ENCODE measurements around the gene SND1.
A peak's percentile ranks its signal among the peaks of the same experiment; 100 is the strongest.

SND1 gene

DNA sequence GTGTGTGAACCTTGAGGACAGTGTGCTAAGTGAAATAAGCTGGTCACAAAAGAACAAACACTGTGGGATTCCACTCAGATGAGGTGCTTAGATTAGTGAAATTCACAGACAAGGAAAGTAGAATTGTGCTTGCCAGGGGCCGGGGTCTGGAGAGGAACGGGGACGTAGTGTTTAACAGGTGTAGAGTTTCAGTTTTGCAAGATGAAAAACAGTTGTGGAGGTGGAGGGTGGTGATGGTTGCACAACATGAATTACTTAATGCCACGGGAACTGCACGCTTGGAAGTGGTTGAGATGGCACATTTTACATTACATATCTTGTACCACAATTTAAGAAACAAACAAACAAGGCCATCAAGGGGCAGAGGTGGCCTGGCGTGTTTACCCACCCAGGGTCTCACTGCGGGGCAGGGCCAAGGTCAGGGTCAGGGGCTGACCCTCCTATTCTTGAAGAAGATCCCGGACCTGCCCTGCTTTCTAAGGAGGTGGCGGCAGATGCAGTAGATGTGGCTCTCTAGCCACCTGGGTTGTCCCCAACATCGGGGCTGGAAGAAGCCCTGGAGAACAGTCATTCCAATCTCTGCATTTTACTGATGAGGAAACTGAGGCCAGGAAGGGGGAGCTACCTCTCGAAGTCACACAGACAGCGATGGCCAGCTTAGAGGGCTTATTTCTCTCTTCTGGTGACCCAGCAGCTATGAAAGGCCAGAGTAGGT is 470.7 kb downstream of the SND1 start:
- H3K27ac ChIP-seq: peak overlapping the region; percentile 71; the same call in 1 of the 2 replicates
- TF ChIP-seq FOXP2 (optimal IDR thresholded peaks at IDR 0.05; ENCODE audit: control extremely low read depth, extremely low read length, insufficient read depth) (no peak), EZH2 (IDR thresholded peaks at IDR 0.05) (no peak), POLR2AphosphoS5 (IDR thresholded peaks at IDR 0.05; ENCODE audit: borderline replicate concordance, low read depth, low read length) (no peak)
- peak overlapping the region; percentile 91 for H3K4me3 ChIP-seq
- no peak overlapping the region for H3K9ac ChIP-seq (ENCODE audit: insufficient read length)
- peak; percentile 30 for DNase-seq (ENCODE audit: low read depth, low spot score)
- H3K36me3 ChIP-seq (ENCODE audit: insufficient read depth, low read length): no peaks in the 10 kb centered on the region
- H3K9me3 ChIP-seq (ENCODE audit: low read depth, low read length): no peaks in the 10 kb centered on the region

DNA sequence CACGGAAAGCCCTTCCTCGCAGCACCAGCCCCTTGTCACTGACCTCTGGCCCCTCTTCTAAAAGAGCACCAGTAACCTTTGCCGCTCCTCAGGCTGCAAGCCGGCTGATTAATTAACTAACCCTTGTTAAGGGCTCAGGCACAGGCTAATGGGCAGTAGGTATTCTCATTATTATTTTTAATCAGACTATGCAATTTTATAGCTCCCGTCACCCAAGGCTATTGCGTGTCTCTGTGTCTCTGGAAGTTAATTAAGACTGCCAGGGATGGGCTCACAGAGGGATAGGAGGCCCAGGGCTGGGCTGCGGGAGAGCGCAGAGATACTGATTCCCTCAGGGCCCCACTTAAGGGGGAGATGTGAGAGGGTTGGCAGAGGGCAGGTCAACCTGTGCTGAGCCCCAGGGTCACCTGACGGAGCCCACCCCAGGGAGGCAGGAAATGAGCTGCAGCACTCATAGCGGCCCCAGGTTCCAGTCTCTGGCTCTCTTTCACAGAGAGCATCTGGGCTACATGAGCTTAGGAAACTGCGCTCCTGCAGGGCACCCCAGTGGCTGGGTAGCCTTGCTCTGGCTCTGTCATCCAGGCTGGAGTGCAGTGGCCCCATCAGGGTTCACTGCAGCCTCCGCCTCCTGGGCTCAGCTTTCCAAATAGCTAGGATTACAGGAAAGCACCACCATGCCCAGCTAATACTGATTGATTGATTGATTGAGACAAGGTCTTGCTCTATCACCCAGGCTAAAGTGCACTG is 471.5 kb downstream of the SND1 start:
- Histone ChIP-seq H3K4me3 (no peak overlapping the region), H3K27ac (no peak overlapping the region), H3K9ac (ENCODE audit: insufficient read length) (no peak overlapping the region), H3K9me3 (ENCODE audit: low read depth, low read length) (no peaks in the 10 kb centered on the region), H3K36me3 (ENCODE audit: insufficient read depth, low read length) (no peaks in the 10 kb centered on the region)
- TF ChIP-seq POLR2AphosphoS5 (IDR thresholded peaks at IDR 0.05; ENCODE audit: borderline replicate concordance, low read depth, low read length): no peak
- TF ChIP-seq EZH2 (IDR thresholded peaks at IDR 0.05): no peak
- TF ChIP-seq FOXP2 (optimal IDR thresholded peaks at IDR 0.05; ENCODE audit: control extremely low read depth, extremely low read length, insufficient read depth): no peak
- DNase-seq (ENCODE audit: low read depth, low spot score): no peak

DNA sequence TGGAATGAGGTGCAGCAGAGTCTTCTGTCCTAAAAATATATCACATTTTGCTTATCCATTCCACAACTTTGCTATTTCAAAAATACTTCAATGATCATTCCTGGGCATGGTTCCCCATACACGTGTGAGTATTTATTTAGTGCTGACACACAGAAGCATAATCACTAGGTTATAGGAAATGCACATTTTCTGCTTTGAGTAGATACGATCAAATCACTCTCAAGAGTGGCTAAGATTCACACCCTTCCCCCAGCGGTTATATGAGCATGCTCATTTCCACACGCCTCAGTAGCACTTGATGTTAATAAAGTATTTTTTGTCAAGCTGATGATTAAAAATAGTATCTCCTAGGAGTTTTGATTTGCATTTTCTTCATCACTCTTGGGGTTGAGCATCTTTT is 472.8 kb downstream of the SND1 start:
- Histone ChIP-seq H3K9ac (ENCODE audit: insufficient read length) (no peak overlapping the region), H3K9me3 (ENCODE audit: low read depth, low read length) (no peaks in the 10 kb centered on the region), H3K27ac (peak overlapping the region; percentile 34; the same call in 1 of the 2 replicates), H3K36me3 (ENCODE audit: insufficient read depth, low read length) (no peaks in the 10 kb centered on the region), H3K4me3 (peak overlapping the region; percentile 37)
- peak; percentile 56 for DNase-seq (ENCODE audit: low read depth, low spot score)
- no peak for TF ChIP-seq POLR2AphosphoS5 (IDR thresholded peaks at IDR 0.05; ENCODE audit: borderline replicate concordance, low read depth, low read length)
- no peak for TF ChIP-seq FOXP2 (optimal IDR thresholded peaks at IDR 0.05; ENCODE audit: control extremely low read depth, extremely low read length, insufficient read depth)
- no peak for TF ChIP-seq EZH2 (IDR thresholded peaks at IDR 0.05)

DNA sequence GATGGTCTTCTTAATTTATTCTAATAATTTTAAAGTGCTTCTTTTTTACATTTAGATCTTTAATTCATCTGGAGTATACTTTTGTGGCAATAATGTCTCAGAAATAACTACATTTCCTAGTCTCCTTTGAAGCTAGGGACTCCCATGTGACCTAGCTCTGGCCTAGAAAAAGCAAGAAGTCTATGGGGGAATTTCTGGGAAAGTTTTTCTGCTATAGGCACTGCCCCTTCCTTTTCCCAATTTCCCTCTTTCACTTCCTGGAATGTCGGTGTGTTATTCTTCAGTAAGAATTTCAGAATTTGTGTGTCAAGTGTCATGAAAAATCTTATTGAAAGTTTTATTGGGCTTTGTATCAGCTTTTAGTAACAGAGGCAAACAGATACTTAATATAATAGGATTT is 473.8 kb downstream of the SND1 start:
- H3K9me3 ChIP-seq (ENCODE audit: low read depth, low read length): no peaks in the 10 kb centered on the region
- no peak overlapping the region for H3K4me3 ChIP-seq
- no peak overlapping the region for H3K9ac ChIP-seq (ENCODE audit: insufficient read length)
- no peak for DNase-seq (ENCODE audit: low read depth, low spot score)
- H3K27ac ChIP-seq: no peak overlapping the region
- no peaks in the 10 kb centered on the region for H3K36me3 ChIP-seq (ENCODE audit: insufficient read depth, low read length)
- TF ChIP-seq POLR2AphosphoS5 (IDR thresholded peaks at IDR 0.05; ENCODE audit: borderline replicate concordance, low read depth, low read length) (no peak), EZH2 (IDR thresholded peaks at IDR 0.05) (no peak), FOXP2 (optimal IDR thresholded peaks at IDR 0.05; ENCODE audit: control extremely low read depth, extremely low read length, insufficient read depth) (no peak)

DNA sequence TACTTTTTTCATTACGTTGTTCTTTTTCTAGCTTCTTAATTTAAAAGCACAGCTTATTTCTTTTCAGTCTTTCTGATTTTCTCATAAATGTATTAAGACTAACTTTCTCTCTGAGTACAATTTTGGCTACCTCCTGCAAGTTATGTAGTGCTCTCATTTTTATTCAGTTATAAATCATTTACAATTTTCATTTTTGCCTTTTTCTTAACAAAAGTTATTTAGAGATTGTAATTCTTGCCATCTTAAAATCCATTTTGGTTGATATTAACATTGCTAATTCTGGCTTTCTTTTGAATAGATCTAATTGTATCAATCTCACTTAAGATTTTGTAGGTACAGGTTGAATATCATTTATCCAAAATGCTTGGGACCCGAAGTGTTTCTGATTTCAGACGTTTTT is 476.4 kb downstream of the SND1 start:
- H3K27ac ChIP-seq: no peak overlapping the region
- TF ChIP-seq POLR2AphosphoS5 (IDR thresholded peaks at IDR 0.05; ENCODE audit: borderline replicate concordance, low read depth, low read length): no peak
- TF ChIP-seq FOXP2 (optimal IDR thresholded peaks at IDR 0.05; ENCODE audit: control extremely low read depth, extremely low read length, insufficient read depth): no peak
- TF ChIP-seq EZH2 (IDR thresholded peaks at IDR 0.05): no peak

DNA sequence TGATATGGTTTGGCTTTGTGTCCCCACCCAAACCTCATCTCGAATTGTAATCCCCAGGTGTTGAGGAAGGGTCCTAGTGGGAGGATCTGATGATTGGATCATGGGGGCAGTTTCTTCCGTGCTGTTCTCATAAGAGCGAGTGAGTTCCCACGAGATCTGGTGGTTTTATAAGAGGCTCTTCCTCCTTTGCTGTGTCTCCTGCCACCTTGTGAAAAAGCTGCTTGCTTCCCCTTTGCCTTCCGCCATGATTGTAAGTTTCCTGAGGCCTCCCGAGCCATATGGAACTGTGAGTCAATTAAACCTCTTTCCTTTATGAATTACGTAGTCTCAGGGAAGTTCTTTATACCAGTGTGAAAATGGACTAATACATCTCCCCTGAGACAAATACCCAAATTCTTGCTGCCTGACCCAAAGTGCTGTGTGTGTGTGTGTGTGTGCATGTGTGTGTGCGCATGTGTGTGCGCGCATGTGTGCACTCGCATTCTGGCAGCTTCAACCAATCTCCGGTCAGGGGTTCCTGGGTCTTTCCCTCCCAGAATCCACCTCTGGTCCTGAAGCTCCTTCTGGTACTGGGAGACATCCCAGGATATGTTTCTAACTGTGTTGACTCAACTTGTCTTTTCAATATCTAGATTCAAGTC is 477.4 kb downstream of the SND1 start:
- Histone ChIP-seq H3K9ac (ENCODE audit: insufficient read length) (no peak overlapping the region), H3K4me3 (no peak overlapping the region), H3K36me3 (ENCODE audit: insufficient read depth, low read length) (no peaks in the 10 kb centered on the region), H3K9me3 (ENCODE audit: low read depth, low read length) (no peaks in the 10 kb centered on the region), H3K27ac (no peak overlapping the region)
- no peak for DNase-seq (ENCODE audit: low read depth, low spot score)
- TF ChIP-seq POLR2AphosphoS5 (IDR thresholded peaks at IDR 0.05; ENCODE audit: borderline replicate concordance, low read depth, low read length): no peak
- no peak for TF ChIP-seq FOXP2 (optimal IDR thresholded peaks at IDR 0.05; ENCODE audit: control extremely low read depth, extremely low read length, insufficient read depth)
- TF ChIP-seq EZH2 (IDR thresholded peaks at IDR 0.05): no peak

More for the DNA sequence above, 476.4 kb downstream of the SND1 start:
- no peak for DNase-seq (ENCODE audit: low read depth, low spot score)
- Histone ChIP-seq H3K36me3 (ENCODE audit: insufficient read depth, low read length) (no peaks in the 10 kb centered on the region), H3K4me3 (no peak overlapping the region), H3K9me3 (ENCODE audit: low read depth, low read length) (no peaks in the 10 kb centered on the region), H3K9ac (ENCODE audit: insufficient read length) (no peak overlapping the region)

DNA sequence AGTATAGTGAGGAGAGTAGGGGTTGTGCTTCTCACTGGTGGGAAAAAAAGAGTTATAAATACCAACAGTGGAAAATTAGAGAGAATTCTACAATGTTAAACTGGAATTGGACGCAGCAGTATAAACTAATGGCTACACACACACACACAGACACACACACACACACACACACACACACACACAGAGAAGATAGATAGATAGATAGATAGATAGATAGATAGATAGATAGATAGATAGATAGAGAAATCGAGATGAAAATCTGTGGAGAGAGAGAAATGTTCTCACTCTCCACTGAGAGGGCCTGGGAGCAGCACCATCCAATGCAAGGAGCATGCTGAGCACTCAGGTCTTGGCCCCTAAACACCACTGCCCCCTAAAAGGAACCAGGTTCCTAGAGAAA is 479.1 kb downstream of the SND1 start:
- Histone ChIP-seq H3K27ac (no peak overlapping the region), H3K36me3 (ENCODE audit: insufficient read depth, low read length) (no peaks in the 10 kb centered on the region), H3K9ac (ENCODE audit: insufficient read length) (no peak overlapping the region), H3K9me3 (ENCODE audit: low read depth, low read length) (no peaks in the 10 kb centered on the region), H3K4me3 (no peak overlapping the region)
- no peak for DNase-seq (ENCODE audit: low read depth, low spot score)
- no peak for TF ChIP-seq EZH2 (IDR thresholded peaks at IDR 0.05)
- no peak for TF ChIP-seq FOXP2 (optimal IDR thresholded peaks at IDR 0.05; ENCODE audit: control extremely low read depth, extremely low read length, insufficient read depth)
- TF ChIP-seq POLR2AphosphoS5 (IDR thresholded peaks at IDR 0.05; ENCODE audit: borderline replicate concordance, low read depth, low read length): no peak

GRCh38 chr7:128131731-128132130 is 479.7 kb downstream of the SND1 start:
- Histone ChIP-seq H3K27ac (no peak overlapping the region), H3K9me3 (ENCODE audit: low read depth, low read length) (no peaks in the 10 kb centered on the region), H3K9ac (ENCODE audit: insufficient read length) (no peak overlapping the region), H3K4me3 (no peak overlapping the region), H3K36me3 (ENCODE audit: insufficient read depth, low read length) (no peaks in the 10 kb centered on the region)
- no peak for DNase-seq (ENCODE audit: low read depth, low spot score)
- no peak for TF ChIP-seq FOXP2 (optimal IDR thresholded peaks at IDR 0.05; ENCODE audit: control extremely low read depth, extremely low read length, insufficient read depth)
- no peak for TF ChIP-seq POLR2AphosphoS5 (IDR thresholded peaks at IDR 0.05; ENCODE audit: borderline replicate concordance, low read depth, low read length)
- TF ChIP-seq EZH2 (IDR thresholded peaks at IDR 0.05): no peak
